ENCODE measurements around the gene PRPF19. TPM values are rescaled to one million over a fixed set of nuclear protein-coding genes. Genes with fewer than 3 reads are reported as not detected.

PRPF19 gene
- total and polyA plus RNA-seq, 2 of the 13 experiments (the other 11 are each of a cell fraction or from before 2014, with no cell fraction given) = 27.4 to 91.1 TPM

DNA sequence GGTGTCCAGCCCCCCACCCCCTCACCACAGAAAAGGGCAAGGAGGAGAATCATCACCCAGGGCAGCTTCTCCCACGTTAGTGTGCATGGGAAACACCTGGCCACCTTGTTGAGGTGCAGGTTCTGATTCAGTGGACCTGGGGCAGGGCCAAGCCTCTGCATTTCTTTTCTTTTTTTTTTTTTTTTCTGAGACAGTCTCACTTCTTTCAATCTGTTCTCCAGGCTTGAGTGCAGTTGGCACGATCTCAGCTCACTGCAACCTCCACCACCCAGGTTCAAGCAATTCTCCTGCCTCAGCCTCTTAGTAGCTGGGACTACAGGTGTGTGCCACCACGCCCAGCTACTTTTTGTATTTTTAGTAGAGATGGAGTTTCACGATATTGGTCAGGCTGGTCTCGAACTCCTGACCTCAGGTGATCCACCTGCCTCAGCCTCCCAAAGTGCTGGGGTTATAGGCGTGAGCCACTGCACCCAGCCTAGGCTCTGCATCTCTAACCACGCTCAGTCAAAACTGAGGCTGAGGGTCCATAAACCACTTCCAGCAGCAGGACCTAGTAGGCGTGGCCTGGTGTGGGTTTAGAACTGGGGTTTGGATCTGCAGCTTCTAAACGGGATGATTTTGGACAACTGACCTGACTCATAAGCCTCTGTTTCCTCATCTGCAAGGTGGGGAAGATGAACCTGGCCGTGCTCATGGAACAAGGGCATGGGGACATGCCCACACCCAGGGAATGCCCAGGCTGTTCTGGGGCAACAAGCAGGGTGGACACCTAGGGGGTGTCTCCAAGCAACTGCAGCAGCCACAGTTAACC is 38.3 kb downstream of the PRPF19 start:
- ChIA-PET CTCF (ENCODE audit: low intra/inter-chr PET ratio, low total read pairs) (no interaction called here), POLR2A (no interaction called here)
- Histone ChIP-seq H3K4me2 (ENCODE audit: low read depth, low read length) (no peak overlapping the region), H3K79me2 (ENCODE audit: insufficient read depth, low read length) (no peaks in the 10 kb centered on the region), H3K27ac (ENCODE audit: extremely low read length, insufficient read depth, low read length) (no peak overlapping the region), H3K4me3 (replicated peaks in 1 of 3; ENCODE audit: insufficient read depth in 1 of 3, low read depth in 2 of 3, low read length in 3 of 3) (no peak overlapping the region), H3K9me3 (ENCODE audit: low read length) (no peaks in the 10 kb centered on the region), H3K4me1 (ENCODE audit: insufficient read depth, low read length) (peaks cover 37% of the 10 kb centered on the region), H3K27me3 (ENCODE audit: control insufficient read depth in 1 of 2, insufficient read depth in 2 of 2, low read length in 2 of 2) (peaks cover 0 to 14% of the 10 kb centered on the region in 2 experiments; a peak in 2 of 5 replicates), H2AFZ (ENCODE audit: low read length) (no peak overlapping the region), H4K20me1 (ENCODE audit: insufficient read depth, low read length) (no peaks in the 10 kb centered on the region), H3K36me3 (replicated peaks in 1 of 2; ENCODE audit: control insufficient read depth in 1 of 2, insufficient read depth in 2 of 2, low read length in 2 of 2) (no peaks in the 10 kb centered on the region), H3K9ac (ENCODE audit: insufficient read depth, low read depth, low read length) (no peak overlapping the region)
- DNase-seq (ENCODE audit: low spot score) (no peak), ATAC-seq (no peak), FAIRE-seq (no peak)
- in situ Hi-C loops (cut with HindIII; ENCODE audit: extremely low pct_ligation_motif_present, low pct_unique_long_range_greater_than_20kb) (no loop called here), intact Hi-C loops (cut with micrococcal nuclease; ENCODE audit: unreplicated experiment) (no loop called here)
- no peak for TF ChIP-seq YEATS4 (CRISPR knock-in tag; IDR thresholded peaks at IDR 0.05; ENCODE audit: borderline replicate concordance)
- TF ChIP-seq ZNF431 (CRISPR knock-in tag; IDR thresholded peaks at IDR 0.05; ENCODE audit: borderline replicate concordance, low read depth) = no peak
- TF ChIP-seq, protein P1, sequence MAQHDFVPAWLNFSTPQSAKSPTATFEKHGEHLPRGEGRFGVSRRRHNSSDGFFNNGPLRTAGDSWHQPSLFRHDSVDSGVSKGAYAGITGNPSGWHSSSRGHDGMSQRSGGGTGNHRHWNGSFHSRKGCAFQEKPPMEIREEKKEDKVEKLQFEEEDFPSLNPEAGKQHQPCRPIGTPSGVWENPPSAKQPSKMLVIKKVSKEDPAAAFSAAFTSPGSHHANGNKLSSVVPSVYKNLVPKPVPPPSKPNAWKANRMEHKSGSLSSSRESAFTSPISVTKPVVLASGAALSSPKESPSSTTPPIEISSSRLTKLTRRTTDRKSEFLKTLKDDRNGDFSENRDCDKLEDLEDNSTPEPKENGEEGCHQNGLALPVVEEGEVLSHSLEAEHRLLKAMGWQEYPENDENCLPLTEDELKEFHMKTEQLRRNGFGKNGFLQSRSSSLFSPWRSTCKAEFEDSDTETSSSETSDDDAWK (CRISPR knock-in tag; IDR thresholded peaks at IDR 0.05) = no peak
- TF ChIP-seq GABPA (IDR thresholded peaks at IDR 0.05; ENCODE audit: low read depth, low read length) = no peak
- no peak for TF ChIP-seq GABPA (CRISPR knock-in tag; IDR thresholded peaks at IDR 0.05; ENCODE audit: low read depth)
- no peak for TF ChIP-seq PPARG (CRISPR knock-in tag; conservative IDR thresholded peaks at IDR 0.05)
- no peak for TF ChIP-seq ZSCAN30 (CRISPR knock-in tag; IDR thresholded peaks at IDR 0.05)
- no peak for TF ChIP-seq ZNF207 (IDR thresholded peaks at IDR 0.05; ENCODE audit: borderline replicate concordance)
- TF ChIP-seq ERF (CRISPR knock-in tag; IDR thresholded peaks at IDR 0.05) = no peak
- TF ChIP-seq WIZ (CRISPR knock-in tag; IDR thresholded peaks at IDR 0.05) = no peak
- no peak for TF ChIP-seq ZNF598 (CRISPR knock-in tag; IDR thresholded peaks at IDR 0.05; ENCODE audit: borderline replicate concordance)
- no peak for TF ChIP-seq KDM5B (CRISPR knock-in tag; IDR thresholded peaks at IDR 0.05; ENCODE audit: borderline replicate concordance)
- WGBS (ENCODE audit: low lambda C conversion rate) = 37% methylated on average over 5 of the region's 10 CpGs
- BruUV-seq (replicated peaks) = no TSS peak

Data from HepG2 (cell line).